ENCODE data around the gene IFNA2.

DNA sequence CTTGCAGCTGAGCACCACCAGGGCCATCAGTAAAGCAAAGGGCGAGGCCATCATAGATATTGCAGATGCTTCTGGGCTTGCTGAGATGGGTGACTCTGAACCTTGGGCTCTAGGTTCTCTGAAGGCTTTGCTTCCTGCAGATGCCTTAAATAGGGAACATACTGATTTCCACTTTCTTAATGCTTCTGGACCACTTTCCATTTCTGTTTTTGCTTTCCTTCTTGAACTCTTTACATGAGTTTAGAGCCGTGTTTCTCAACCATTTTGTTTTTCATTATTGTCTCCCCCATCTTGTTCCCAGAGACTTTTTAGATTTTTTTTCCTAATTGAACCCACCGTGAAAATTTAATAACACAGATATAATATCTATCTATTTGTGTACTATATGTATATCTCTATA is 17.2 kb downstream of the IFNA2 start, which contains the start of gene IFNA13:
- TF ChIP-seq, protein P1, sequence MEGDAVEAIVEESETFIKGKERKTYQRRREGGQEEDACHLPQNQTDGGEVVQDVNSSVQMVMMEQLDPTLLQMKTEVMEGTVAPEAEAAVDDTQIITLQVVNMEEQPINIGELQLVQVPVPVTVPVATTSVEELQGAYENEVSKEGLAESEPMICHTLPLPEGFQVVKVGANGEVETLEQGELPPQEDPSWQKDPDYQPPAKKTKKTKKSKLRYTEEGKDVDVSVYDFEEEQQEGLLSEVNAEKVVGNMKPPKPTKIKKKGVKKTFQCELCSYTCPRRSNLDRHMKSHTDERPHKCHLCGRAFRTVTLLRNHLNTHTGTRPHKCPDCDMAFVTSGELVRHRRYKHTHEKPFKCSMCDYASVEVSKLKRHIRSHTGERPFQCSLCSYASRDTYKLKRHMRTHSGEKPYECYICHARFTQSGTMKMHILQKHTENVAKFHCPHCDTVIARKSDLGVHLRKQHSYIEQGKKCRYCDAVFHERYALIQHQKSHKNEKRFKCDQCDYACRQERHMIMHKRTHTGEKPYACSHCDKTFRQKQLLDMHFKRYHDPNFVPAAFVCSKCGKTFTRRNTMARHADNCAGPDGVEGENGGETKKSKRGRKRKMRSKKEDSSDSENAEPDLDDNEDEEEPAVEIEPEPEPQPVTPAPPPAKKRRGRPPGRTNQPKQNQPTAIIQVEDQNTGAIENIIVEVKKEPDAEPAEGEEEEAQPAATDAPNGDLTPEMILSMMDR (IDR thresholded peaks at IDR 0.05) = no peak
- no peak for TF ChIP-seq EP300 (IDR thresholded peaks at IDR 0.05)
- TF ChIP-seq POLR2A (IDR thresholded peaks at IDR 0.05) = no peak
- no peak for TF ChIP-seq POLR2AphosphoS5 (IDR thresholded peaks at IDR 0.05)

Data from upper lobe of left lung (tissue), 4 donors.